ENCODE results near the gene ABCC1. TPM values are rescaled to one million over a fixed set of nuclear protein-coding genes. Genes with fewer than 3 reads are reported as not detected.

Gene ABCC1
- polyA plus RNA-seq, 1 donor (not counting 4 experiments of a cell fraction or from before 2014, with no cell fraction given): 19.4 TPM

DNA sequence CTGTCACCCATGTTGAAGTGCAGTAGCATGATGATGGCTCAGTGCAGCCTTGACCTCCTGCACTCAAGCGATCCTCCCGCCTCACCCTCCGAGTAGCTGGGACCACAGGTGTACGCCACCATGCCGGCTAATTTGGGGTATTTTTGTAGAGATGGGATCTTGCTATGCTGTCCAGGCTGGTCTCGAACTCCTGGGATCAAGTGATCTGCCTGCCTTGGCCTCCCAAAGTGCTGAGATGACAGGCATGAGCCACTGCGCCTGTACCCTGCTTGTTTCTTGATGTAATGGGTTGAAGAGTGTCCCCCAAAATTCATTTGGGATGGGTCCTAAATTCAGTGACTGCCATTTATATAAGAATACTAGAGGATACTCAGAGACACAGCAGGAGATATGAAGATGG, 216.7 kb downstream of the ABCC1 start:
- DNase-seq (ENCODE audit: low read depth, low spot score) (no peak), FAIRE-seq (no peak)
- H3K79me2 ChIP-seq (ENCODE audit: control insufficient read depth, insufficient read depth, low read length): no peaks in the 10 kb centered on the region
- dilution Hi-C loops (cut with MboI; ENCODE audit: extremely low pct_ligation_motif_present, low sequenced_read_pairs): no loop called here
- H3K9me1 ChIP-seq (ENCODE audit: control insufficient read depth, extremely low read depth, insufficient read depth, low read length): no peaks in the 10 kb centered on the region
- H3K27ac ChIP-seq (ENCODE audit: control insufficient read depth, insufficient read depth, low read length): no peak overlapping the region
- H2AFZ ChIP-seq (ENCODE audit: control insufficient read depth, low read length): no peak overlapping the region
- no peaks in the 10 kb centered on the region for H3K36me3 ChIP-seq (ENCODE audit: control insufficient read depth in 2 of 2, extremely low read depth in 1 of 2, insufficient read depth in 2 of 2, low read length in 2 of 2)
- H3K4me3 ChIP-seq (ENCODE audit: control insufficient read depth in 2 of 3, extremely low read depth in 1 of 3, insufficient read depth in 2 of 3, low read depth in 1 of 3, low read length in 3 of 3): no peak overlapping the region
- H3K4me2 ChIP-seq (ENCODE audit: control insufficient read depth, extremely low read depth, insufficient read depth, low read depth, low read length): no peak overlapping the region
- no peaks in the 10 kb centered on the region for H3K9me3 ChIP-seq (ENCODE audit: control insufficient read depth, low read depth, low read length)
- no peaks in the 10 kb centered on the region for H3K4me1 ChIP-seq (ENCODE audit: control insufficient read depth, extremely low read depth, insufficient read depth, low read length)
- no peak overlapping the region for H3K9ac ChIP-seq (ENCODE audit: control insufficient read depth, extremely low read depth, insufficient read depth, low read length)
- no peaks in the 10 kb centered on the region for H3K27me3 ChIP-seq (ENCODE audit: control insufficient read depth, extremely low read depth, insufficient read depth, low read length)
- no peaks in the 10 kb centered on the region for H4K20me1 ChIP-seq (ENCODE audit: control insufficient read depth, extremely low read depth, insufficient read depth, low read length)
- TF ChIP-seq CTCF (optimal IDR thresholded peaks at IDR 0.05 in 1 of 3, IDR thresholded peaks at IDR 0.05 in 1 of 3, conservative IDR thresholded peaks at IDR 0.05 in 1 of 3; ENCODE audit: extremely low read depth in 1 of 3, insufficient read depth in 2 of 3, low read length in 3 of 3) (no peak), EZH2 (IDR thresholded peaks at IDR 0.05; ENCODE audit: low read length) (no peak)

GRCh38 chr16:16166949-16167348, 217.5 kb downstream of the ABCC1 start:
- H3K9me3 ChIP-seq (ENCODE audit: control insufficient read depth, low read depth, low read length): no peaks in the 10 kb centered on the region
- H3K36me3 ChIP-seq (ENCODE audit: control insufficient read depth in 2 of 2, extremely low read depth in 1 of 2, insufficient read depth in 2 of 2, low read length in 2 of 2): no peaks in the 10 kb centered on the region
- H4K20me1 ChIP-seq (ENCODE audit: control insufficient read depth, extremely low read depth, insufficient read depth, low read length): no peaks in the 10 kb centered on the region
- DNase-seq (ENCODE audit: low read depth, low spot score): no peak
- no peak for FAIRE-seq
- no peaks in the 10 kb centered on the region for H3K4me1 ChIP-seq (ENCODE audit: control insufficient read depth, extremely low read depth, insufficient read depth, low read length)
- no peak overlapping the region for H2AFZ ChIP-seq (ENCODE audit: control insufficient read depth, low read length)
- H3K9ac ChIP-seq (ENCODE audit: control insufficient read depth, extremely low read depth, insufficient read depth, low read length): no peak overlapping the region
- no peak overlapping the region for H3K27ac ChIP-seq (ENCODE audit: control insufficient read depth, insufficient read depth, low read length)
- H3K9me1 ChIP-seq (ENCODE audit: control insufficient read depth, extremely low read depth, insufficient read depth, low read length): no peaks in the 10 kb centered on the region
- H3K79me2 ChIP-seq (ENCODE audit: control insufficient read depth, insufficient read depth, low read length): no peaks in the 10 kb centered on the region
- no peak overlapping the region for H3K4me3 ChIP-seq (ENCODE audit: control insufficient read depth in 2 of 3, extremely low read depth in 1 of 3, insufficient read depth in 2 of 3, low read depth in 1 of 3, low read length in 3 of 3)
- H3K4me2 ChIP-seq (ENCODE audit: control insufficient read depth, extremely low read depth, insufficient read depth, low read depth, low read length): no peak overlapping the region
- TF ChIP-seq EZH2 (IDR thresholded peaks at IDR 0.05; ENCODE audit: low read length) (no peak), CTCF (optimal IDR thresholded peaks at IDR 0.05 in 1 of 3, IDR thresholded peaks at IDR 0.05 in 1 of 3, conservative IDR thresholded peaks at IDR 0.05 in 1 of 3; ENCODE audit: extremely low read depth in 1 of 3, insufficient read depth in 2 of 3, low read length in 3 of 3) (no peak)
- dilution Hi-C loops (cut with MboI; ENCODE audit: extremely low pct_ligation_motif_present, low sequenced_read_pairs): no loop called here
- no peaks in the 10 kb centered on the region for H3K27me3 ChIP-seq (ENCODE audit: control insufficient read depth, extremely low read depth, insufficient read depth, low read length)
